HG03354 (cell line): ENCODE data around the gene AUTS2.

ENCODE experiments used
- ATAC-seq: cut with Tn5 transposase; IDR thresholded peaks from one replicate; pipeline ENCODE4 v1.9.1; 2021; ENCODE audit warnings: mild to moderate bottlenecking; ENCODE audit not compliant: unreplicated experiment, poor library complexity, severe bottlenecking

AUTS2 gene

DNA sequence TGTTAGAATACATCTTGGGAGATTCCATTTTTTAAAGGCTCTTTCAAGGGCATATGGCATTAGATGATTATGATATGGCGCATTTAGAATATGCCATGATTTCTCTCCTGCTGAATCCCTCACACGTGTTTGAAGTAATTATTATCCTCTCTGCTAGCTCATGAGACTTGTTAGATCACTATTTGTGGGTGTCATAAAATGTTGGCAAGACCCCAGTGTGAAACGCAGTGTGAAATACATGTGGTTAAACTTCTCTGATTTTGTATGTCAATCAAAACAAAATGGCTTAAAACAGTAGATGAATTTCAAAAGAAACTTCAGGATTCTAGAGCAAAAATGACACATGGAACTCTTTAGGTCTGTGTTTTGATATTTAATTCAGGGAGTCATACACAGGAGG lies 560.8 kb downstream of the AUTS2 start:
- ATAC-seq: no peak

DNA sequence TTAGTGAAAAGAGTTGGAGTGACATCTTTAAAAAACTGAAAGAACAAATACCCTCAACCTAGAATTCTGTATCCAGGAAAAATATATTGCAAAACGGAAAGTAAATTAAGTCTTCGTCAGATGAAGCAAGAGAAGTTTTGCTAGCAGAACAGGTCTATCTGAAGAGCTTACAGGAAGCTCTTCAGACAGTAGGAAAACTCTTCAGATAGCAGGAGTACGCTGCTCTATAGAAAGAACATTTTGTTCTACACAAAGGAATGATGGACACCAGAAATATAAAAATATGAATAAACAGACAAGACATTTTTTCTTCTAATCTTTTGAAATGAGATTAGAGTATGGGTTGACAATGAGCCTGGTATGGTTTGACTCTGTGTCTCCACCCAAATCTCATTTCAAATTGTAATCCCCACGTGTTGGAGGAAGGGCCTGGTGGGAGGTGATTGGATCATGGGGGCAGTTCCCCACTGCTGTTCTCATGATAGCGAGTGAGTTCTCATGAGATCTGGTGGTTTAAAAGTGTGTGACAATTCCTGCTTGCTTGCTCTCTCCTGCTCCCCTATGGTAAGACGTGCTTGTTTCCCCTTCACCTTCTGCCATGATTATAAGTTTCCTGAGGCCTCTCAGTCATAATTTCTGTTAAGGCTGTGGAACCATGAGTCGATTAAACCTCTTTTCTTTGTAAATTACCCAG lies 567.3 kb downstream of the AUTS2 start:
- no peak for ATAC-seq

DNA sequence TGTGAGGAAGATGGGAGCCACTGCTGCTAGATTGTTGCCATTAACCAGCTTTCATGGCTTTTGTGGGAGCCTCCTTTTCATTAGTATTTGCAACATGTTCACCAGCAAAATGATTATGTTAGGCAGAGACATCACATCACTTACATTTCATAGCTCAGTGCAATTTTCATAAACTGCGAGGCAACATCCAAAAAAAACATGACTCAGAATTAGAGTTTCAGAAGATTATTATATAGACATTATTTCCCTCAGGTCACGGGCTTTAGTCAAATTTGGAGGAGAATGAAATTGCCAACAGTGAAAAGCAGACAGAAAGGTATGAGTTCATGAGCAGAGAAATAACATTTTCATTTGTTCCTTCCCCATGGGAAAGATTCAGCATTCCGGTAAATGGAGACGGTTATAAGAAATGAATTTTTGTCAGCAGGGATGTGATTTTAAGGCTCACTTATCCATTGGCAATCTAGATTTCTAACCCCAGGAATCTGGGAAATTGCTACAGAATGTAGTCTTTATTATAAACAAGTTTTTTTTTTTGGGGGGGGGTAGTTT lies 573.2 kb downstream of the AUTS2 start:
- no peak for ATAC-seq

DNA sequence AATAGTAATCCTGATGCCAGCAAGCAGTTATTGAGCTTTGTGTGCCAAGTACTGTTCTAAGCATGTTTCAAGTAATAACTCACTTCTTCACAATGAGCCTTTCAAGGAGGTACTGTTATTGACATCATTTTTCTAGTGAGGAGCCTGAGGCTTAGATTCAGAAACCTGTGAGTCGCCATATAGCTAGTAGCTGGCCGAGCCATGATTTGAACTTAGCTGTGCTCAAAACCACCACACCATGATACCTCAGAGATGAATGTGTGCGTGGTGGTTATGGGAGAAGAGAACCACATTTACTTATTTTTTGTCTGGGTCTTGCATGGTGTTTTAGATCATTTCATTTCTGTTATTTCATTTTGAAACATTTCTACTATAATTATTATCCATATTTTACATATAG lies 578.9 kb downstream of the AUTS2 start:
- no peak for ATAC-seq

DNA sequence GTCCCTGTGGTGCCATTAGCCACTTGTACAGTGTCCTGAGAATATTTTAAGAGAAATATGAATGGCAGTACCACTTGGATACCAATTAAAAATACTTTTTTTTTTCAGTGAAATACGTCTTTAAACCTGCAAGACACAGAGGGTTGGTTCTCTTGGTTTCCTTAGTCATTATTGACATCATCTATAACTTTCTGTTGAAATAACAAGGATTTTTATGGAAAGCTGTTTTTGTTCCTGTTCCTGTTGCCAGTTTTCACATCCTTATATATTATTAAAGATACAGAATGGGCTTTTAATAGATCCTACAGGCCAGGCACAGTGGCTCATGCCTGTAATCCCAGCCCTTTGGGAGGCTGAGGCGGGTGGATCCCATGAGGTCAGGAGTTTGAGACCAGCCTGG lies 579.9 kb downstream of the AUTS2 start:
- no peak for ATAC-seq

DNA sequence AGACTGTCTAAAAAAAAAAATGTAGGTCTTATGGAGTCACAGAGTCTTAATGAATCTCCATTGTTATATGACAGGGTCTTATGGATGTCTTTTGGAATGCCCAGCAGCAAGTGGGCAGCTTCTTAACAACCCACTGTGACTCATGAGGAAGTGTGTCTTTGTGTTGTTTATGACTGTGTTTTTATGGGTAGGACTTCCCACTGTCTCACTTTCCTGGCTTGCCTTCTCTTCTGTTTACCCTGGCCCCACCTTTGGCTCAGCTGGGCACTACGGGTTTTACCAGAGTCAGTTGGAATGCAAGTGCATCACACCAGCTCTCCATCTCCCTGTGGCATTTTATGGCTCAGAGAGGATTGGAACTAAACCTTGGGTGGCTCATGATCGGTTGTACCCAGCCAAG lies 580.5 kb downstream of the AUTS2 start:
- no peak for ATAC-seq

DNA sequence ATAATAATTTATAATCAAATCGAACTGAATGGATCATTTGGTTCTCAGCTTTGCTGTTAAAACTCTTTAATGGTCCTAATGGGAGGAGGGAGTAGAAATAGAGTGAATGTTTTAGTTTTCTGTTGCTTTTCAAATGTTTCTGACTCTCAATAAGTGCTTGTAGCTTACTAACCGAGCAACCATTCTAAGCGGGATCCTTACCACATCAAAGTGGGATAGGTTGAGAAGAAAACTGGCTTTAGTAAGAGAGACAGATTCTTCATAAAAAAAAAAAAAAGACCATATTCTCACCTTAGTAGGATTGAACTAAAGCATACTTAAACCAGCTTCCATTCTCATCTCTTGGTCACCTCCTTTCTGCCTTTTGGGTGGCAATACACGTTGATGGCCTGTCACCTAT lies 584.2 kb downstream of the AUTS2 start:
- no peak for ATAC-seq

DNA sequence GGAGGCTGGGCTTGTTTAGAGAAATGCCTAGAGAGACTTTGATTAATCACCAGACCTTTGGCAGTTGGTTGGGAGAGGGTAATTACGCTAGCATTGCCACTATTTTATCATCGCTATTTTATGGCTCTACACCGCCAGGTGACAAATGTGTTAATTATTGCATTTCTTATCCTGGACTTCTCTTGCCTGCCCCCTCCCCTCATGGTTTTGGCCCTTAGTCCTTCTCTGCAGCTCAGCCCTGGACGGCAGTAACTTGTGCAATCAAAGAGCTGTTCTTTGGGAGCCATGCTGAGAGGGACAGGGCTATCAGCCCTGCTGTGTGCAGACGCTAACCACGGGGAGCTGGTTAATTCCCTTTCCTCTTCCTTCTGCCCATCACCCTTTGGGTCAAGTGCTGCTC lies 585.0 kb downstream of the AUTS2 start:
- no peak for ATAC-seq

DNA sequence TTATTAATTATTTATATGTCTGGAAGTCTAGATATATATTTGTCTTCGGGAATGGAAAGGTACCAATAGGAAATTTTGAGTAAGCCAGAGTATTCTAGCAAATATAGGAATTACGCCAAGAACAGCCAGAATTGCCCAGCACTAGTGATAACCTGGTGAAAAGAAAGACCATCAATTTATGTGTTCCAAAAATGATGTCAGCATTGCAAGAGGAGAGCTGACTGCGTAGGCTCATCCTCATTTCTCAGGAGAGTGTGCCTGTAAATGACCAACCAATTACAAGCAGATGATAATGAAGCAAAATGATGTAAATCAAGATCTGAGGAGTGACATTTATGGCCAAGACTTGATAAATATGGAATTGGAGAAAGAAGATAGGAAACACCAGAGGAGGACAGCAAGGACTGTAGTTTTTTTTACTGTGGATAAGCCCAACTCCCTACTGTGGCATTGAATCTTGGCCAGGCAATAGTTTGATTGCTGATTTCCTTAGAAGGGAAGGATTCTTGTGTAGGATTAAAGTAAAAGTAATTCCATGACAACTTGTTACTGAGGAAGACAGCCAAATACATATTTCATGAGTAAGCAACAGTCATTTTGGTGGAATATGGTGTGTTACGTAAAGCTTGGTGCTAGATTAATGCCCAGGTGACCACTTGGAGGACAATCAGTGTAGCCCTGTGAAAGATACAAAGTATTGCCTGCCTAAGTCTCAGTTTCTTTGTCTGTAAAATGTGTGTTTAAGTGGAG lies 590.8 kb downstream of the AUTS2 start:
- ATAC-seq: no peak

DNA sequence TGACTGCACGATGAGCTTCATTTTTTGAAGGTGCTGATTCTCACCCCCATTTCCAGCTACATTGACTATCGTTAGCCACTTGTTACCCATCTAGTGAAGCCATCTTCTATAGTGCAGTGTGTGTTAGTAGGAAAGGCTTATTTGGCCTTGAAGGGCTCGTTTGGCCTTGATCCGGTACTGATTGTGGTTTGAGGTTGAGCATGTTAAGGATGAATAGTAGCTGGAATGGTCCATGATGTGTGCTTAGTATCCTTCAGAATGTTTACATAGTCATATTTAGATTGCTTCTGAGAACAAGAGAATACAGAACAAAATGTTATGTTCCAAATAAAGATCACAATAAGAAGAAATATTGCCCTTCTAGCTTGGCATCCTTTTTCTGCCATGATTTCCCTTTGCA lies 591.5 kb downstream of the AUTS2 start:
- no peak for ATAC-seq

DNA sequence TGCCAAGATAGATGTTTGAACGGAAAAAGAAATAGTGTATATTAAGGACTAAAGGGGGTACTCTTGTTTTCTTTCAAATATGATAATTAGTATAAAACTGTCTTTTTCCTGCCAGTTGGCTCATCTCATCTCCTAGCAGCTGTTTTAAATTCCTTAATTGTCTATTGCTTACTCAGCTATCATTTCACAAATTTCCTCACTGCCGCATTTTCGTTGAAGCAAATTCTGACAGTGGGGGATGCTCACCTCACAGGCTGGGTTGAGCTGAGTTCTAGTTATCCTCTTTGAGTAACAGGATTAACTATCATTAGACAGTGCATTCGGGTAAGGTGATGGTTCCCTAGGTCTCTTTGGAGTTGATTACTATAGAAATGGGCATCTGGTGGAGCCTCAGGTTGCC lies 592.0 kb downstream of the AUTS2 start:
- ATAC-seq: no peak

DNA sequence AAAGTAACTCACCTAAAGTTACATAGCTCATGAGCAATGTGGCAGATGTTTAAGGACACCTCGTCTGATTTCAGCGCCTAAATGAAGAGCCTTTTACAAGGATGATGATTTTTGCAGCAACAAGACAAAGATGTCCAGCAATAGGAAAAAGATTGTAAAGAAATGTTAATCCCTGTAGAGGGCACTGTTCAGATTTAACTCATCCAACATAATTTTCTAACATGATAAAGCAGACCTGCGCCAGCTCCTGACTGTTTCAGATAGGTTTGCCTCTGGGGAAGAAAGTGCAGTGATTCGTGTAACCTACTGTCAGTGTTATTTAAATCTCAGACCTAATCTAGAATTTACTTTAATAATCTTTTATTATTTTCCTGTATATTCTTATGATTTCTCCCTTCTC lies 595.2 kb downstream of the AUTS2 start:
- ATAC-seq: no peak

DNA sequence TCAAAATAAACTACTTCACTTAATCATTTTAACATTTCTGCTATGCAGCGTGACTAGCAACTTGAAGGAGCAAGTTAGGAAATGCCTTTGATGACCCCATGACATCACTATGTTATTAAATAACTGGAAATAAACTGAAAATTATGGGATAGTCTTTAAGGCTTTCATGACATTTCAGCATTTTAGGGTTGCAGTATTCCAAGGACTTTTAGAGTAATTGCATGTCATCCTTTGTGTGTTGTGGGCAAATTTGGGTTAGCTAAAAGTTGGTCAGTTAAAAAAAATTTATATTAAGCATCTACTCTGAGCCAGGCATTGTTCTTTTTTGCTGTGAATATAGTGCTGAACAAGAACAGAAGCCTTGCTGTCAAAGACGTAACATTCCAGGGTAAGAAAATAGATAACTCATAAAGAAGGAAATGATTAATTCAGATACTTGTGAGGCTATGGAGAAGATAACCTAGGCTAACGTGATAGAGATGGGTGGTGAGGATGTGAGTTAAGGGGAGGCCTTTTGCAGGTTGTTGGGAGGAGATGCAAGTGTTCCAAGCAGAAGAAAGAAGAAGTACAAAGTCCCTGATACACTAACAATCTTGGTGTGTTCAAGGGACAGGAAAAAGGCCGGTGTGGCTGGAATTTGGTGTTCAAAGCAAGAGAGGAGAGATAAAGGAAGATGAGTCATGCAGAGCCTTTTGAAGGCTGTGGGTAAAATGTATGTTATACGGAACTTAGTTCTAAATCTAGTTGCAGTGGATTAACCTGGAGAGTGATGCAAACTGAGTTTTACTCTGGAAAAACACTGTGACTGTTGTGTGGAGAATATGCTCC lies 610.2 kb downstream of the AUTS2 start:
- ATAC-seq: no peak

DNA sequence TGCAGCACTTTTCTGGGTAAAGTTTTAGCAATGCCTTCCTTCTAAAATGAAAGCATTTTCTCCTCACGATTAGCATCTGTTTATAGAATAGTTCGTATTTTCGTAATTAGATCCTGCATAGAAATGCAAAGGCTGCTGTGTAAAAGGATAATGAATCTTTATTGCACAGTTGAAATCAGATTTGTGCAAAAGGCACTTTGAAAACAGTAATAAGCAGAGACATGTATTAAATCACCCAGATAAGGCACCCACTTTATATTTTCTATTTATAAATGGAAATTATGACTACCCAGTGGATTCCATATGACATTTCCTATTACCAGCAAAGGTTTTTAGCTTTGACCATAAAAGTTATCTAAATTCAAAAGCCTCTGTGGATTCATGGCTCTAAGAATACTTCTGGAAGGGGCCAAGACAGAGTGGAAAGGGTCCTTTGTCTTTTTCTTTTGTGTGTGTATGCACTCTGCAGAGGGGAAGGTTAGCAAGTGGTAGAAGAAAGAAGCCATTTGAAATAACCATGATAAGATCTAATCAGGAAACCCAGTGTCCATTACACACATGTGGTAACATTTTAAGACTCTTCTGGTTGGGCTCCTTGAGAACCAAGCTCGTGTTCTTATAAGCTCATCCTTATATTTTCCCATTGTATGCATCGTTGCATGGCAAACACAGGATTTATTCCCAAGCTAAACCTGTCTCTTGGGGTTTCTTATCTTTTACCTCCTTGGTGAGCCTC lies 612.1 kb downstream of the AUTS2 start:
- no peak for ATAC-seq

DNA sequence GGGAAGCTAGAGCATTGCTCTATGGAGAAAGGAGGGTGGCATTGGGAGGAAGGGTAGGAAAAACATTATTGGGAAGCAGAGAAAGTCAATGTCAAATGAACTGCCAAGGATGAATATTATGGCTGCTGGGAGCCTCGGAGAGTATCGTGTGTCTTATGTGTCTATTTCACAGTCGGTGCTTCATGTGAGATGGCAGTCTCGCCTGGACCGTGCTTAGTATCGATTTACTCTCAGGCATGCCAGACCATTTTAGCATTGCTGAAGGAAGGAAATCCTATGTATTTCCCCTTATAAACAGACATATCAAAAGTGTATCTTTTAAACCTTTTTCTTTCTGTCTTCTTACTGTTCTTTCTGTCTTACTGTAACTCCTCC lies 612.6 kb downstream of the AUTS2 start:
- no peak for ATAC-seq

DNA sequence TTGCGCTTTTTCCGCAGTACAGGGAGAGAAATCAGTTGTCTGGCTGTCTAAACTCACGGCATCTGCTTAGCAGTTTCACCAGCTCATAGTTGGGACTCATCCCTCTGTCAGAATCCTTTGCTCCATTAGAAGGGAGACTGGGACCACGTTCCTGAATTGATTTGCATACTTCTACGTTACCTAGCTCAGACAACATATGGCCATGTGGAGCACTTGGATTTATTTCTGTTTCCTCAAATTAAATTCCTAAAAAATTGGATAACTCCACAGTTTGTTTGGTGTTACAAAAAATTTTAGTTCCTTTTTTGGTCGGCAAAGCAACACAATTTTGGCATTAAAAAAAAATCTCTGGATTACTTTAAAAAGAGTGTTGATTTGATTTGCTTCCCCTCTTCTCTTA lies 614.0 kb downstream of the AUTS2 start:
- ATAC-seq: no peak

DNA sequence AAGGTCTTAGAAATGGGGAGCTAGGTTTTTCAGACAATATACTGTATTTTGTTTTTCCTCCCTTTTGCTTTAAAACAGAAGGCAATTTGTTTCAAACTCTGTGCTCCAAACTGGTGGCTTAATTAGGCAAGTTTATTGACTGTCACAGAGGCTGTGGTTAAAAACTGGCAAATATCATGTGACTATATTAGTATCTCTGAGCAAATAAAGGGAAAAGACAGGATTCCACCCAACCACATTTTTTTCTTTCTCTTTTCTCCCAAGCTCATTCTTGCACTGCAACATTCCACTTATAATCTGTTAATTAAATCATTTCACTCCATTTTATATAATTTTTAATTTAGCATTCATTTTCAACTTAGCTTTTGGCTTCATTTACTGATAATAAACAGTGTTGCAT lies 615.8 kb downstream of the AUTS2 start:
- ATAC-seq: no peak

DNA sequence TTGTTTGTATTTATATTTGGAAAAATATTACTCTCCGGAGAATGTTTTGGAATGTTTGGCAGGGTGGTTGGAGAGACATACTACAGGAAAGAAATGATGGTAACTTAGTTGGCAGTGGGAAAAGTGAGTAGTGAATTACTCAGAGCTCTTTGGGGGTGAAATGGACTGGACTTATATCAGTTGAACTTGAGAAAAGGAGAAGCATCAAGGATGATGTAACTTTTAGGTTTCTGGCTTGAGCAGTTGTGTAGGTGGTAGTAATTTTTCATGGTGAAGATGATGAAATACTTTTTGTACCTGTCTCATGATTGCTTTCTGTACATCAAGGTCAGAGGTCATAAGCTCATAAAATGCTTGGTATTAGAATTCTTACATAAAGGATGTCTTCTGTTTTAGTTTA lies 617.2 kb downstream of the AUTS2 start:
- ATAC-seq: no peak

DNA sequence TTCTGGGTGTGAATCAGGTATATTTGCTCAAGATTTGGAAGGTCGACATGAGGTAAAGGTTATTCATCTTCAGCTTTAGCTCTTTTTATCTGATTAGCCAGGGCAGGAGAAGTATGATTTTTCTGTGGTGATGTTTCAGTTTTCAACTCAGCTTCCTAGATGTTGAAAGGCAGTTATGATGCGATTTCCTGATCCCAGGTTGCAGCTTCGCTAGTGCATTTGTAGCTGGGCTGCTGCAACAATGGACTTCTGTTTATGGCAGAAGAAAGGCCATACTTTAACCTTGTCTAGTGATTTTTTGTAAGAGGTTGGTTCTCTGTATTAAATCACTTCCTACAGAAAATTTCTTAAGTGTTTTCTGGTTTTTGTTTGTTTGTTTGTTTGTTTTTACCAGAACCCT lies 619.3 kb downstream of the AUTS2 start:
- ATAC-seq: no peak

DNA sequence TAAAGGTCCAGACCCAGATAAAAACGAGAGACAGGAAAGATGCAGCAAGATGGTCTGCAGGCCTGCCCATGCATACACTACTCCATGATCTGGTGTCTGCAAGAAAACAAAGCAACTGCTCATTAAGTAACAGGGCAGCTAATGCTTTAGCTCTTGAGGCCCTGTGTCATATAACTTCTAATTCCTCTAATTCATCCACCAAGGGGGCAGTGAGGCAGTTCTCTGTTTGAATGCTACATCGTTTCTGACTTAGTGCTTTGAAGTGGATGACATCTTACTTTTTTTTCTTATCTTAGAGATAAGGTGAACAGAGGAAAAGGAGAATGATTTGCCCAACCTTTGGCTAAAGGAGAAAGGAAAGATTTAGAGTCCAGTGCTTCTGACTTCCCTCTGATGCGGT lies 619.7 kb downstream of the AUTS2 start:
- ATAC-seq: no peak
